HG03378 (cell line): ENCODE measurements around the gene RNF26.

ENCODE experiments used
- ATAC-seq: cut with Tn5 transposase; IDR thresholded peaks from one replicate; pipeline ENCODE4 v1.9.1; 2021; ENCODE audit warnings: mild to moderate bottlenecking, moderate library complexity; ENCODE audit not compliant: unreplicated experiment

Gene RNF26

GRCh38 chr11:119350302-119350701 is 16.0 kb downstream of the RNF26 start:
- ATAC-seq, result no peak

DNA sequence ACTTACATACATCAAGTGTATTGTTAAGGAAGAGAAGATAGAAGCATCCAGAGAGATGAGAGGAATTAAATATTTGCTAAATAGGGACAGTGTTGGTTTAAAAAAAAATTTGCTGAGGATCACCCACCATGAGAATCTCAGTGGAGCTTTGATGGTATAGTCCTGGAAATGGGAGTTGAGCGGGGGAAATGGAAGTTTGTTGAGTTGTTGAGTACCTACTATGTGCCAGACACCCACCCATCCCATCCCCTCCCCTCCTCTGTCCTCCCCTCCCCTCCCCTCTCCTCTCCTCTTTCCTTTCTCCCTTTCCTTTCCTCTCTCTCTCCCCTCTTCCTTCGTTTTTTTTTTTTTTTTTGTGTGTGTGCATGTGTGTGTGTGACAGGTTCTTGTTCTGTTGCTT is 16.9 kb downstream of the RNF26 start:
- ATAC-seq, result no peak

DNA sequence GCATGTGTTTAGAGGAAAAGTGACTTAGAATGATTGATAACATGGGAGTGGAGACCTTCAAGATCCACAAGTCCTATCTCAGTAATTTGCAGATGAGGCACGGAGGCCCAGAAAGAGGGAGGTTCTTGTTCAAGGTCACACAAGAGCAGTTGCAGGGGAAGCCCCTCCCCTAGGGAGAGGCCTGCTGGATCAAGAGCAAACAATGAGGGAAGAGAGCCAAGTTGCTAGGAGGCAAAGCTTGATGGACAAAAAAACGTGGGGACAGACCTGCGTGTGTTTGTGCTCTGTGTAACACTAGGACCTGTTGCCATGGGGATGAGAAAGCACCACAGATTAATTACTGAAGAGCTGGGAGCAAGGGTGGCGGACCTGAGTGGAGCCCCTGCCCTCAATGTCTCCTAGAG is 18.5 kb downstream of the RNF26 start:
- ATAC-seq, result no peak

GRCh38 chr11:119355091-119355843 is 20.9 kb downstream of the RNF26 start:
- no peak for ATAC-seq

DNA sequence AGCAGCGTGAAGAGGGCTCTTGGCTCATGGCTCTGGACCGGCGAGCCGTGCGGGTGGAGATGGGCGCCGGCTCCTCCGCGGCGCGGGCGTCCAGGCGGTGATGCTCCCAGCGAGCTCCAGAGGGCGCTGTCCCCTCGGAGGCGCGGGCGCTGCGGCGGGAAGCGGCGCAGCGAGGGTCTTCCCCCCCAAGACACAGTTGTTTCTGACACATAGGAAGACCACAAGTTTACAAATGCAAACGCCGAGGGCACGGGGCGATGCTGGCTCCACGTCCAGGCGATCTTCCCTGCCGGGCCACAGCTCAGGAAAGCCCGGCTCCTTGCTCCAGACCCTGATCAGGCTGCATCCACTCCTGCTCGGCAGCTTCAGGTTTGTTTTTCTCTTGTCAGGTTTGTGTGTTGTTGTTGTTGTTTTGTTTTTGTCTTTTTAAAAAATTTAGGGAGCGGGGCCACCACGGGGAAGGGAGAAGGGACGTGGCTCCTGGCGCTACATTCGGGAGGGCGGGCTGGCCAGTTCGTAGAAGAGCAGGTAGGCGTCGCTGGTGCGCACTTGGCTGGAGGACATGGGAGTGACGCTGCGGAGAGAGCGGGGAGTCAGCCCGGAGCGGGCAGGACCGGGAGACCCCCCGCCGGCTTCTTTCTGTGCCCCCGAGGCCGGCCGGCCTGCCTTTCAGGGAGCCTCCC is 22.2 kb downstream of the RNF26 start:
- no peak for ATAC-seq

DNA sequence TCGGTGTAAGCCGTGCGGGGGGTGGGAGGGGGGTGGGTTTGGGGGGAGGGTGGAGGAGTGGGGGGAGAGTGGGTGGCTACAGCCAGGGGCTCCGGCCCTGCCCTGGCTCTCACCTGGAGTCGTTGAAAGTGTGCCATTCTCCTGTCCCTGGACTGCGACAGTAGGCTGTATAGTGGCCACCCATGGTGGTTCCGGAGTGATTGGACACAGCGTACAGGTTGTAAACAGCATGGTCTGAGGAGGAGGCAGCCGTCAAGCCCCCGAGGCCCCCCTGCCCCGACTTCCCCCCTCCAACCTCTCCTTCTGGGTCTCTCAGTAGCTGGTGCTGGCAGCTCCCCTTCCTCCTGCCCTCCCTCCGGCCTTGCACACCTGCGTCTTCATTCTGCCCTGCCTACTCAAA is 22.7 kb downstream of the RNF26 start:
- no peak for ATAC-seq

GRCh38 chr11:119359365-119360214 is 25.3 kb downstream of the RNF26 start:
- ATAC-seq, result no peak

GRCh38 chr11:119361056-119361787 is 26.9 kb downstream of the RNF26 start:
- ATAC-seq, result no peak

GRCh38 chr11:119361941-119362725 is 27.8 kb downstream of the RNF26 start:
- ATAC-seq, result no peak

GRCh38 chr11:119362741-119363080 is 28.4 kb downstream of the RNF26 start:
- no peak for ATAC-seq

GRCh38 chr11:119363081-119363850 is 28.9 kb downstream of the RNF26 start:
- no peak for ATAC-seq

- no peak for ATAC-seq
Observed at GRCh38 chr11:119363851-119364590, 29.7 kb downstream of the RNF26 start.

DNA sequence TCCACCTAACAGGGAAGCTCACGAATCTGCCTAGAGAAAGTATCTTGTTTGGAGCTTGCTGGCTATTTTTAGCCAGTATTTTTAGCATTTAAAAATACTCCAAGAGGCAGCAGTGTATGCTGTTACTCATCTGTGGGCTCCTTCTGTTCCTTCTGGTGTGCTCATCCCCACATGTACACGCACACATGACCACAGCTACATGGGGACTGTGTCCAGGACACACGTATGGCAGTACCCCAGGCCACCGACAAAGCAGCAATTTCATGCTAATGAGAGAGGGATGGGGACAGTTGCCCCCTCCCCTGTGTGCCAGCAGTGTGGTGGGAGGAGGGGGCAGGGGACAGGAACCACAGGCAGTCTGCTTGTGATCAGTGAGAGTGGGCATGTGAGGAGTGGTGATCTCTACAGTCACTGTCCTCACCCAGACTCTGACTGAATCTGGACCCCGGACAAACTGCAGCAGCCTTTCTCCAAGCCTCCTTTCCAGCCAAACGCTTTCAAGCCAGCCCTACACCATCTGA is 30.8 kb downstream of the RNF26 start:
- no peak for ATAC-seq

DNA sequence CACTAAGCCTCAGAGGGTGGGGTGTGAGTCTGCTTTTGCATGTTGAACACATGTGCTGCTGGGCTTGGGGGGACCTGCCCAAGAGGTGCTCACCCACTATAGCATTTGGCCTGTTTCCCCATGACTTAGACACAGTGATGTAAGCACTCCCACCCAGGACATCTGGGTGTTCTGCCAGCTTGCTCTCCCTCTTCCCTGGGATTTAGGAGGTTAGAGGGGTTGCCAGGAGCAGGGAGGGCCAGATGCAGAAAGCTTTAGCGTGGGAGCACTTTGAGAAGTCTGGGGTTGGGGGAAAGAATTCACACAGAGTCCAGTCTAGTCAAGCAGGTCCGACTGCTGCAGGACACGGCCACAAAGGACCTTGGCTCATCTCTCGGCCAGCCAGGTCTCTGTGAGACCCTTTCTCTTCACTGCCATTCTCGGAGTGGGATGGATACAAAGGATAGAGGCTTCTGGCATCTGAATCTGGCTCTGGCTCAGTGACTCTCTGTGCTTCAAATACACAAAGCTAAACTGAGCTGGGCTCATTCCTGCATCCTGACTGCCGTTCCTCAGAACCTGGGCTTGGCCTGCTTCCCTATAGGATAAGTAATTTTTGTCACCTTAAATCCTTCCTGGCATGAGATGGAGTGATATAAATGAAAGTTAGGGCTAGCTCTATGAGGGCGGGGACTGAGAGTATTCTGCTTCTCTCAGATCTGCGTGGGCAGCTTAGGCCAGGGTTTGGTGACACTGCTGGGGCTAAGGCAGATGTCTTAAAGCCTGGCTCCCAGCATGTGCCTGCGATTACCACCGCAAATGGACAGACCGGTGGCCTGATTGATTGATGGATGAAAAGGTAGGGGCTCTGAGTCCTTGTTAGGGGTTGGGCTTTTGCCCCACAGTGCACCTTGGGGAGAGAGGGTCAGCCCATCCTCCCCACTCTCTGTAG is 32.6 kb downstream of the RNF26 start:
- ATAC-seq, result no peak

- no peak for ATAC-seq
Observed at GRCh38 chr11:119367661-119368120, 33.4 kb downstream of the RNF26 start.

DNA sequence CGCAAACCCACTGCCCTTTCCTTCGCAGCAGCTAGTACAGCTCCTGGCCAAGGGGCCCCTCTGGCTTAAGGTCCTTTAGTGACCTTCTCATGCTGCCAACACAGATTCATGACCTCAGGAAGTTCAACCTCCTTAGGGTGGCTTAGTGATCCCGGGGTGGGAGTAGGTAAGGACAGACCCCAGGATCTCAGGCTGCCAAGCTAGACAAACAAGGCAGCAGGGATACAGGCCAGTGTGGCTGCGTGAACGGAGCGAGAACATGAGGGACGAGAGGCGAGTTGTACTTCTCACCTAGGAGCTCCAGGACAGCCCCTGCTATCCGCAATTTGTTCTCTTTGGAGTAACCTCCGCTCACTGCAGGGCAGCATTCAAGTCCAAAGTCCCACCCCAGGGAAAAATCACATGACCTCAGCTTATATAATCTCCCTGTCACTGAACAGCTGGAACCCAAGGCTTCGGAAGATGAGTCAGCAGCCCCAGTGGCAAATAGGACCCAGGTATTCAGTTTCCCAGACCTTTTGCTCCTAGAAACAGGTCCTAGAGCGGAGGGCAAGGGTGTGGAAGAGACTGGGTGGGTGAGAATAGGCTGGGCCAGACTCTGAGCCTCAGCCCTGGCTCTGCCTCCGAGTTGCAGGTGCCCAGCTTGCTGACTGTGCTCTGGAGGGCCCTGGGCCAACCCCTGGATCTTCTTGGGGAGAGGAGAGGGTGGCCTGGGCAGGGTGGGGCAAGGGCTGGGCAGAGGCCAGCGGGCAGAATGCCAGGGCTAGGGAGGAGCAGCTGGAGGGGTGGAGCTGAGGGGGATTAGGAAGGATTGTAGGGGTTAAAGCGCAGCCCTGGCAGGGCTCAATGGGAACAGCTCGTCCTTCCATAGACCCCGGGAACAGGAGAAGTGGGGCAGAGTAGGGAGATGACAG is 34.1 kb downstream of the RNF26 start:
- ATAC-seq, result no peak
